ENCODE data around the gene TFAP2D. TPM values are rescaled to one million over a fixed set of nuclear protein-coding genes. Genes with fewer than 3 reads are reported as not detected.

Gene TFAP2D
- not detected in 2 replicates for total RNA-seq

GRCh38 chr6:50713226-50713625 is at the start of gene TFAP2D:
Gene TFAP2D (plus strand): TSS chr6:50713526. CDS start chr6:50714056, 530 bp downstream.

GRCh38 chr6:50818673-50819072 is 105.3 kb downstream of the TFAP2D start, which contains the start of gene TFAP2B:
Gene TFAP2B (plus strand): TSS chr6:50818871. CDS start chr6:50818892, 21 bp downstream.

Other genes starting within 250 kb of the TFAP2D start
- not detected in 2 replicates for gene TFAP2B, start 105.3 kb downstream of the TFAP2D start, total RNA-seq